Activated naive CD4-positive, alpha-beta T cell treated with anti-CD3 and anti-CD28 coated beads, Interleukin-2, amount 50 U/mL, for 24 hours (primary cell): ENCODE data around the gene AMER2.

Experiments used
- H3K27ac Mint-ChIP-seq: one replicate; pipeline ENCODE4 v1.8.0; 2021; ENCODE audit warnings: mild to moderate bottlenecking, mixed read lengths
- H3K27me3 Mint-ChIP-seq: one replicate; pipeline ENCODE4 v1.8.0; 2021; ENCODE audit warnings: mixed read lengths
- H3K36me3 Mint-ChIP-seq: one replicate; pipeline ENCODE4 v1.8.0; 2021; ENCODE audit warnings: mixed read lengths
- H3K4me1 Mint-ChIP-seq: one replicate; pipeline ENCODE4 v1.8.0; 2021; ENCODE audit warnings: mixed read lengths
- H3K4me3 Mint-ChIP-seq: one replicate; pipeline ENCODE4 v1.8.0; 2021; ENCODE audit warnings: mild to moderate bottlenecking, mixed read lengths
- H3K9me3 Mint-ChIP-seq: one replicate; pipeline ENCODE4 v1.8.0; 2021; ENCODE audit warnings: mixed read lengths

AMER2 gene

GRCh38 chr13:25143706-25144105 is 28.4 kb downstream of the AMER2 start:
- Mint-ChIP-seq H3K27me3 (peaks cover 8% of the 10 kb centered on the region), H3K27ac (no peak overlapping the region), H3K4me1 (no peaks in the 10 kb centered on the region), H3K36me3 (no peaks in the 10 kb centered on the region), H3K9me3 (no peaks in the 10 kb centered on the region), H3K4me3 (no peak overlapping the region)

GRCh38 chr13:25141042-25141441 is 31.0 kb downstream of the AMER2 start:
- no peaks in the 10 kb centered on the region for H3K4me1 Mint-ChIP-seq
- H3K9me3 Mint-ChIP-seq = no peaks in the 10 kb centered on the region
- H3K27me3 Mint-ChIP-seq = peaks cover 16% of the 10 kb centered on the region
- H3K4me3 Mint-ChIP-seq = no peak overlapping the region
- no peaks in the 10 kb centered on the region for H3K36me3 Mint-ChIP-seq
- H3K27ac Mint-ChIP-seq = no peak overlapping the region

- no peaks in the 10 kb centered on the region for H3K4me1 Mint-ChIP-seq
- no peaks in the 10 kb centered on the region for H3K9me3 Mint-ChIP-seq
- no peaks in the 10 kb centered on the region for H3K36me3 Mint-ChIP-seq
- peaks cover 20% of the 10 kb centered on the region for H3K27me3 Mint-ChIP-seq
- no peak overlapping the region for H3K27ac Mint-ChIP-seq
- no peak overlapping the region for H3K4me3 Mint-ChIP-seq
Observed at GRCh38 chr13:25137788-25138115, 34.3 kb downstream of the AMER2 start.

- Mint-ChIP-seq H3K36me3 (no peaks in the 10 kb centered on the region), H3K4me1 (no peaks in the 10 kb centered on the region), H3K27me3 (peaks cover 20% of the 10 kb centered on the region), H3K4me3 (no peak overlapping the region), H3K9me3 (no peaks in the 10 kb centered on the region), H3K27ac (no peak overlapping the region)
Observed at GRCh38 chr13:25136880-25137787, 35.0 kb downstream of the AMER2 start.

GRCh38 chr13:25135896-25136295 is 36.2 kb downstream of the AMER2 start:
- peaks cover 18% of the 10 kb centered on the region for H3K27me3 Mint-ChIP-seq

GRCh38 chr13:25132751-25133390 is 39.2 kb downstream of the AMER2 start:
- no peak overlapping the region for H3K4me3 Mint-ChIP-seq
- H3K27me3 Mint-ChIP-seq = peaks cover 17% of the 10 kb centered on the region

More at GRCh38 chr13:25135896-25136295, 36.2 kb downstream of the AMER2 start:
- Mint-ChIP-seq H3K27ac (no peak overlapping the region), H3K36me3 (no peaks in the 10 kb centered on the region), H3K4me1 (no peaks in the 10 kb centered on the region), H3K9me3 (no peaks in the 10 kb centered on the region), H3K4me3 (no peak overlapping the region)

GRCh38 chr13:25131881-25132420 is 40.1 kb downstream of the AMER2 start:
- no peak overlapping the region for H3K27ac Mint-ChIP-seq
- no peak overlapping the region for H3K4me3 Mint-ChIP-seq
- peaks cover 1% of the 10 kb centered on the region for H3K36me3 Mint-ChIP-seq
- H3K9me3 Mint-ChIP-seq = peaks cover 6% of the 10 kb centered on the region
- H3K27me3 Mint-ChIP-seq = peaks cover 14% of the 10 kb centered on the region
- H3K4me1 Mint-ChIP-seq = no peaks in the 10 kb centered on the region

More at GRCh38 chr13:25132751-25133390, 39.2 kb downstream of the AMER2 start:
- Mint-ChIP-seq H3K27ac (no peak overlapping the region), H3K36me3 (peaks cover 1% of the 10 kb centered on the region), H3K9me3 (peaks cover 6% of the 10 kb centered on the region), H3K4me1 (no peaks in the 10 kb centered on the region)

GRCh38 chr13:25130944-25131343 is 41.1 kb downstream of the AMER2 start:
- Mint-ChIP-seq H3K27ac (no peak overlapping the region), H3K4me1 (no peaks in the 10 kb centered on the region), H3K36me3 (peaks cover 1% of the 10 kb centered on the region), H3K27me3 (peaks cover 18% of the 10 kb centered on the region), H3K4me3 (no peak overlapping the region), H3K9me3 (peaks cover 6% of the 10 kb centered on the region)

GRCh38 chr13:25118378-25118905 is 53.6 kb downstream of the AMER2 start:
- Mint-ChIP-seq H3K9me3 (peaks cover 14% of the 10 kb centered on the region), H3K27ac (no peak overlapping the region), H3K36me3 (no peaks in the 10 kb centered on the region), H3K4me3 (no peak overlapping the region), H3K27me3 (peaks cover 16% of the 10 kb centered on the region), H3K4me1 (no peaks in the 10 kb centered on the region)

- no peak overlapping the region for H3K4me3 Mint-ChIP-seq
- peaks cover 6% of the 10 kb centered on the region for H3K9me3 Mint-ChIP-seq
- H3K36me3 Mint-ChIP-seq = no peaks in the 10 kb centered on the region
- peaks cover 16% of the 10 kb centered on the region for H3K27me3 Mint-ChIP-seq
- no peaks in the 10 kb centered on the region for H3K4me1 Mint-ChIP-seq
- H3K27ac Mint-ChIP-seq = no peak overlapping the region
Observed at GRCh38 chr13:25117312-25117711, 54.8 kb downstream of the AMER2 start.

GRCh38 chr13:25116044-25116443 is 56.0 kb downstream of the AMER2 start:
- H3K27me3 Mint-ChIP-seq = peaks cover 16% of the 10 kb centered on the region
- H3K36me3 Mint-ChIP-seq = no peaks in the 10 kb centered on the region
- H3K4me3 Mint-ChIP-seq = no peak overlapping the region
- H3K27ac Mint-ChIP-seq = no peak overlapping the region
- H3K4me1 Mint-ChIP-seq = no peaks in the 10 kb centered on the region
- H3K9me3 Mint-ChIP-seq = no peaks in the 10 kb centered on the region

- H3K4me3 Mint-ChIP-seq = no peak overlapping the region
- H3K9me3 Mint-ChIP-seq = no peaks in the 10 kb centered on the region
- no peak overlapping the region for H3K27ac Mint-ChIP-seq
- no peaks in the 10 kb centered on the region for H3K36me3 Mint-ChIP-seq
- H3K27me3 Mint-ChIP-seq = peaks cover 12% of the 10 kb centered on the region
- no peaks in the 10 kb centered on the region for H3K4me1 Mint-ChIP-seq
Observed at GRCh38 chr13:25114220-25114619, 57.9 kb downstream of the AMER2 start.

- no peaks in the 10 kb centered on the region for H3K4me1 Mint-ChIP-seq
- H3K36me3 Mint-ChIP-seq = no peaks in the 10 kb centered on the region
- H3K27me3 Mint-ChIP-seq = peaks cover 14% of the 10 kb centered on the region
- peaks cover 6% of the 10 kb centered on the region for H3K9me3 Mint-ChIP-seq
- no peak overlapping the region for H3K27ac Mint-ChIP-seq
- H3K4me3 Mint-ChIP-seq = no peak overlapping the region
Observed at GRCh38 chr13:25112695-25113255, 59.3 kb downstream of the AMER2 start.
